Endodermal cell (in vitro differentiated cells): ENCODE results near the gene OR2M3. TPM values are rescaled to one million over a fixed set of nuclear protein-coding genes. Genes with fewer than 3 reads are reported as not detected.

ENCODE experiments used
- DNase-seq: peaks from one replicate; pipeline ENCODE4 v3.0.0-alpha.2; 2017
- H3K27ac ChIP-seq: 2 replicates; pipeline ENCODE4 v1.5.1; 2013; ENCODE audit warnings: mild to moderate bottlenecking, low read depth, low read length, moderate library complexity
- H3K27me3 ChIP-seq: 2 replicates; pipeline ENCODE4 v1.6.1; 2013; ENCODE audit warnings: mild to moderate bottlenecking, low read length, moderate library complexity; ENCODE audit not compliant: insufficient read depth, control insufficient read depth, poor library complexity, severe bottlenecking
- H3K36me3 ChIP-seq: 2 replicates; pipeline ENCODE4 v1.7.0; 2013; ENCODE audit warnings: mild to moderate bottlenecking, low read length, moderate library complexity; ENCODE audit not compliant: control insufficient read depth, insufficient read depth
- H3K4me1 ChIP-seq: one replicate; pipeline ENCODE4 v1.7.0; 2013; ENCODE audit warnings: low read length; ENCODE audit not compliant: control insufficient read depth, insufficient read depth
- H3K4me3 ChIP-seq: 2 replicates; pipeline ENCODE4 v1.5.1; 2013; ENCODE audit warnings: mild to moderate bottlenecking, low read length, moderate library complexity
- H3K9ac ChIP-seq: 2 replicates; pipeline ENCODE4 v1.6.1; 2013; ENCODE audit warnings: mild to moderate bottlenecking, low read length, moderate library complexity; ENCODE audit not compliant: poor library complexity, severe bottlenecking; ENCODE audit errors: extremely low read depth
- H3K9me3 ChIP-seq: 2 replicates; pipeline ENCODE4 v1.6.1; 2013; ENCODE audit warnings: mild to moderate bottlenecking, low read length, moderate library complexity; ENCODE audit not compliant: control insufficient read depth
- H3K27ac Mint-ChIP-seq: 2 replicates; pipeline ENCODE4 v1.8.0; 2020; ENCODE audit warnings: mixed read lengths
- H3K27me3 Mint-ChIP-seq: 2 replicates; pipeline ENCODE4 v1.8.0; 2021; ENCODE audit warnings: mild to moderate bottlenecking, mixed read lengths; ENCODE audit not compliant: insufficient read depth
- H3K36me3 Mint-ChIP-seq: 2 replicates; pipeline ENCODE4 v1.8.0; 2020; ENCODE audit warnings: low read depth, mixed read lengths
- H3K4me1 Mint-ChIP-seq: 2 replicates; pipeline ENCODE4 v1.8.0; 2020; ENCODE audit warnings: mixed read lengths
- H3K4me3 Mint-ChIP-seq: 2 replicates; pipeline ENCODE4 v1.8.0; 2020; ENCODE audit warnings: mild to moderate bottlenecking, moderate library complexity, mixed read lengths
- H3K9me3 Mint-ChIP-seq: 2 replicates; pipeline ENCODE4 v1.8.0; 2020; ENCODE audit warnings: mild to moderate bottlenecking, mixed read lengths
- CTCF ChIP-seq: fragments of 200-600 bp; sonication (generic); conservative IDR thresholded peaks from 2 replicates; pipeline ENCODE4 v1.5.0; 2021; ENCODE audit warnings: antibody characterized with exemption, mild to moderate bottlenecking
- WGBS, 2 experiments: methylation state at CpG; one replicate each; pipeline versions ENCODE4 v1.1.5 to v1.1.7; 2013; ENCODE audit warnings: missing lambda C conversion rate in 2 of 2, mixed read lengths in 1 of 2; ENCODE audit not compliant: insufficient coverage in 1 of 2, insufficient read length in 1 of 2; 5-methylcytosine and 5-hydroxymethylcytosine counted together
- total RNA-seq, 2 donors: library from RNA; stranded (reverse); fragmentation: NEBNext Ultra II Directional in 1 of 2; extraction: Animal tissue kit (Norgen Biotek cat#: 25700) in 1 of 2; gene quantifications; 2 replicates in 1 of 2; 3 replicates in 1 of 2; pipeline ENCODE4 v1.2.1, GENCODE V29; 2021

The OR2M3 gene
- total RNA-seq, 2 donors from 2014 or later, result not detected

- Histone ChIP-seq H3K4me1 (no peaks in the 10 kb centered on the region), H3K9ac (no peak overlapping the region), H3K9me3 (peaks cover 62% of the 10 kb centered on the region), H3K27ac (no peak overlapping the region), H3K4me3 (no peak overlapping the region), H3K36me3 (no peaks in the 10 kb centered on the region), H3K27me3 (no peaks in the 10 kb centered on the region)
- Mint-ChIP-seq H3K27me3 (no peaks in the 10 kb centered on the region), H3K9me3 (peaks cover 65% of the 10 kb centered on the region), H3K27ac (no peak overlapping the region), H3K36me3 (no peaks in the 10 kb centered on the region), H3K4me3 (no peak overlapping the region), H3K4me1 (no peaks in the 10 kb centered on the region)
- 83% methylated on average over 4 of the region's 4 CpGs; no CpG with 5 or more reads in 1 of the 2 experiments for WGBS, 2 experiments
- no peak for DNase-seq
- TF ChIP-seq CTCF, result no peak
Observed at GRCh38 chr1:248158758-248159157, 38.3 kb upstream of the OR2M3 start.

- no peaks in the 10 kb centered on the region for H3K36me3 Mint-ChIP-seq
- H3K4me1 ChIP-seq, result no peaks in the 10 kb centered on the region
- H3K27ac ChIP-seq, result no peak overlapping the region
- peaks cover 49% of the 10 kb centered on the region for H3K9me3 ChIP-seq
- no peak overlapping the region for H3K27ac Mint-ChIP-seq
- H3K4me3 Mint-ChIP-seq, result no peak overlapping the region
- no peak for DNase-seq
- no peaks in the 10 kb centered on the region for H3K4me1 Mint-ChIP-seq
- H3K4me3 ChIP-seq, result no peak overlapping the region
- no peak overlapping the region for H3K9ac ChIP-seq
- WGBS, 2 experiments, result 72 to 77% methylated on average over 9 to 12 of the region's 12 CpGs
- H3K27me3 Mint-ChIP-seq, result no peaks in the 10 kb centered on the region
- H3K9me3 Mint-ChIP-seq, result peaks cover 47% of the 10 kb centered on the region
- H3K36me3 ChIP-seq, result no peaks in the 10 kb centered on the region
- H3K27me3 ChIP-seq, result no peaks in the 10 kb centered on the region
- TF ChIP-seq CTCF, result no peak
Observed at GRCh38 chr1:248164031-248164430, 33.0 kb upstream of the OR2M3 start.

GRCh38 chr1:248165186-248165585, 31.9 kb upstream of the OR2M3 start:
- Histone ChIP-seq H3K36me3 (no peaks in the 10 kb centered on the region), H3K27me3 (no peaks in the 10 kb centered on the region), H3K4me1 (no peaks in the 10 kb centered on the region), H3K4me3 (no peak overlapping the region), H3K9ac (no peak overlapping the region), H3K9me3 (peaks cover 38% of the 10 kb centered on the region), H3K27ac (no peak overlapping the region)
- H3K4me1 Mint-ChIP-seq, result no peaks in the 10 kb centered on the region
- DNase-seq, result no peak
- no peak for TF ChIP-seq CTCF
- WGBS, 2 experiments, result 72 to 87% methylated on average over 5 to 14 of the region's 14 CpGs
- no peak overlapping the region for H3K27ac Mint-ChIP-seq
- no peak overlapping the region for H3K4me3 Mint-ChIP-seq
- H3K9me3 Mint-ChIP-seq, result peaks cover 36% of the 10 kb centered on the region
- H3K27me3 Mint-ChIP-seq, result no peaks in the 10 kb centered on the region
- no peaks in the 10 kb centered on the region for H3K36me3 Mint-ChIP-seq
